KOPT-K1 (cell line): ENCODE data around the gene MACF1.

ENCODE experiments used
- H3K27ac ChIP-seq: fragments of 200-600 bp; sonication (generic); 2 replicates; pipeline ENCODE4 v1.5.1; 2016; ENCODE audit warnings: antibody characterized with exemption, mild to moderate bottlenecking, low read depth, low read length; ENCODE audit not compliant: poor library complexity, severe bottlenecking
- H3K36me3 ChIP-seq: fragments of 200-600 bp; sonication (generic); 2 replicates; pipeline ENCODE4 v1.5.1; 2017; ENCODE audit warnings: antibody characterized with exemption, mild to moderate bottlenecking, low read length, moderate library complexity; ENCODE audit not compliant: insufficient read depth
- H3K9me3 ChIP-seq: fragments of 200-600 bp; sonication (generic); 2 replicates; pipeline ENCODE4 v1.5.1; 2017; ENCODE audit warnings: antibody characterized with exemption, low read length, mild to moderate bottlenecking; ENCODE audit not compliant: insufficient read depth, poor library complexity, severe bottlenecking

The MACF1 gene

DNA sequence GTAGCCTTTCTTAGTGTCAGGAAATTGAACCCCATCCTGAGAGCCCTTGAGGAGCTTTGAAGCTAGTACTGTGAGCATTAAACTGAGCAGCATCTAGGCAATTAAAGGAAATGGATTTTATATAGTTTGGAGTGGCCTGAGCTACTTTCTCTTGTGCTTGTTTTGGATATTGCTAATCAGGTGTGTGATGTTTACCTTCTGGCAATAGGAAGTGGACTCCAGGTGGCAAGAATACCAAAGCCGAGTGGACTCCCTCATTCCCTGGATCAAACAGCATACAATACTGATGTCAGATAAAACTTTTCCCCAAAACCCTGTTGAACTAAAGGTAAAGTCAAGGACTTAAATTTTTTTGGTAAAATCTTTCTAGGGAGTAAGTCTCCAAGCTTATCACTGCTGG is 79.4 kb downstream of the MACF1 start:
- Histone ChIP-seq H3K36me3 (peaks cover 70% of the 10 kb centered on the region), H3K27ac (no peak overlapping the region), H3K9me3 (no peaks in the 10 kb centered on the region)

GRCh38 chr1:39287541-39287940 is 83.0 kb downstream of the MACF1 start:
- no peaks in the 10 kb centered on the region for H3K9me3 ChIP-seq
- peaks cover 90% of the 10 kb centered on the region for H3K36me3 ChIP-seq
- no peak overlapping the region for H3K27ac ChIP-seq

- H3K27ac ChIP-seq = no peak overlapping the region
- peaks cover 90% of the 10 kb centered on the region for H3K36me3 ChIP-seq
- H3K9me3 ChIP-seq = no peaks in the 10 kb centered on the region
These were observed 84.4 kb downstream of the MACF1 start for GRCh38 chr1:39288735-39289465.

- Histone ChIP-seq H3K36me3 (peaks cover 88% of the 10 kb centered on the region), H3K27ac (no peak overlapping the region)
These were observed 87.9 kb downstream of the MACF1 start for GRCh38 chr1:39292401-39292800.

DNA sequence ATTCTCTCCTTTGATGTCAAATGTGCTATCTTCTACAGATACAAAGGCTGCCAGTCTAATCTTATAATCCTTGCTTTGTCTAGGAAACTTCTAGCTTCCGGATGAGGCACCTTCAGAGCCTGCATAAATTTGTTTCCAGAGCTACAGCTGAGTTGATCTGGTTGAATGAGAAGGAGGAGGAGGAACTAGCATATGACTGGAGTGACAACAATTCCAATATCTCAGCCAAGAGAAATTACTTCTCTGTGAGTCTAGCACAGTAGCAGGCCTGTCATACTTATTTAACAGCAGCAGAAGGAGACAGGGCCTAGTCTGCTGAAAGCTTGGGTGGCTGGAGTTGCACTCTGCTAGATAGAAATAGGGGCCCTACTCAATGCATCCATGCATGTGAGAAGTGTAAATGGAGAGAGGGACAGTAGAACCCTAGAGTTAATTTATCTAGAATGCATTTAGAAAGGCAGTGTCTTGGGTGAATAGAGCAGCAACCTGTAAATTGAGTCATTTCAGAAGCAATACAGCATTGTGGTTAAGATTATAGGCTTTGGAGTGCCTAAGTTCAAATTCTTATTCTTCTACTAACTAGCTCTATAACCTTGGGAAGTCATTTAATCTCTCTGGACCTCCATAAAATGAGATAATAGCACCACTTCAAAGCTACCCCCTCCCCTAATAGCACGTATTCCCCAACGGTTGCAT is 89.0 kb downstream of the MACF1 start:
- H3K9me3 ChIP-seq = no peaks in the 10 kb centered on the region
- peaks cover 88% of the 10 kb centered on the region for H3K36me3 ChIP-seq
- H3K27ac ChIP-seq = no peak overlapping the region

More at GRCh38 chr1:39292401-39292800, 87.9 kb downstream of the MACF1 start:
- no peaks in the 10 kb centered on the region for H3K9me3 ChIP-seq

DNA sequence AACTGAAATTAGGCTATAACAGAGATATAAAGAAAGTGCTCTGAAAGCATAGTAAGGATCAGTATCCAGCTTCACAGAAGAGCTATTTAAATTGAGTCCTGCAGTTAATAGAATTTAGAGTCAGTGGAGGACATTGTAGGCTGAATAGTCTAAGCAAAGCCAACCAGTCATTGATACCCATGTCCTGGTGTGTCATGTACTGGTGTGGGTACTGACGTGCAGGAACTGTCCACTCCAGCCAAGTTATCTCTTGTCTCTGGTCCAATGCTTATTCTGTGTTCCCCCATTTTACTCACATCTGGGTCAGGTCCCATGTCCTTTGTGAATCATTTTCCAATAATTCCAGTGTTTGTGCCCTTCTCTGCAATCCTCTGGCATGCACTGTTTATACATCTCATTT is 90.0 kb downstream of the MACF1 start:
- Histone ChIP-seq H3K36me3 (peaks cover 88% of the 10 kb centered on the region), H3K27ac (no peak overlapping the region), H3K9me3 (no peaks in the 10 kb centered on the region)

DNA sequence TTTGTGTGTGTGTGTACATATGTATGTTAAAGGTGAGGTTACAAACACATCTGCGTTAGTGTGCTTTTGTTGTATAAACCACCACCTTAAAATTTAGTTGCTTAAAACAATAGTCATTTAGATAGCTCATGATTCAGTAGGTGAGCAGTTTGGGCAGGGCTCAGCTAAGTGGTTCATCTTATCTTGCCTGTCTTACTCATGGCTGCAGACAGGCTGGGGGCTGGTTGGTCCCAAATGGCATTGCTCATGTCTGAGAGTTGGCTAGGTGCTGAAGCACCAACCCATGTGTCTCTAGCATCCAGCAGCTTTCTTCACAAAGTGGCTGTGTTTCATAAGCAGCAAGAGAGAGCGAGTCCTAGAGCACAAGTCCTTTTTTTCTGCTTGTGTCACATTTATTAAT is 91.4 kb downstream of the MACF1 start:
- peaks cover 96% of the 10 kb centered on the region for H3K36me3 ChIP-seq
- no peaks in the 10 kb centered on the region for H3K9me3 ChIP-seq
- H3K27ac ChIP-seq = no peak overlapping the region

DNA sequence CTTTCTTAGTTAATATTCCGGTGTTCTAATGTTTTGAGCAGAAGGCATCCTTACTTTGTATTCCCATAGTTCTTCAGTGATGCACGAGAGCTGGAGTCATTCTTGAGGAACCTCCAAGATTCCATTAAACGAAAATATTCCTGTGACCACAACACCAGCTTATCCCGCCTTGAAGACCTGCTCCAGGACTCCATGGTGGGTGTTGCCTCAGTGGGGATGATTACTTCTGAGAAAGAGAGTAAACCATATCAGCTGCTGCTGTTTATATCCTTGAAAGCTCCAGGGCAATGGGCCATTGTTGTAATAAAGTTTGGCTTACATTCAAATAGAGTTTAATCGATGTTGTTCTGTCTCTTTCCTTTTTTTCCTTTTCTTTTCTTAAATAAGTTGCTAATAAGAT is 93.1 kb downstream of the MACF1 start:
- Histone ChIP-seq H3K27ac (no peak overlapping the region), H3K9me3 (no peaks in the 10 kb centered on the region), H3K36me3 (peaks cover 95% of the 10 kb centered on the region)

DNA sequence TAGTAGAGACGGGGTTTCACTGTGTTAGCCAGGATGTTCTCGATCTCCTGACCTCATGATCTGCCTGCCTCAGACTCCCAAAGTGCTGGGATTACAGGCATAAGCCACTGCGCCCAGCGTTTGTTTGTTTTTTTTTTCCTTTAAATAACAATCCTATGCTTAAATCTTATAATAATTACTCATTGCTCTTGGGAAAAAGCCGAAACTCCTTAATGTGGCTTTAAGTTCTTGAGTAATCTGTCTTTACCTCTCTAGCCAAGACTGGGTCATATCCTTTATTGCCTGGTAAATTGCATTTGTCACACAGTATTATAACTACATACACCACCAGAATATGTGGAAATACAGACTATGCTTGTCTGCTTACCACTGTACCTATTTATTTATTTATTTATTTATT is 97.1 kb downstream of the MACF1 start:
- no peak overlapping the region for H3K27ac ChIP-seq
- H3K36me3 ChIP-seq = peaks cover 74% of the 10 kb centered on the region
- H3K9me3 ChIP-seq = no peaks in the 10 kb centered on the region

GRCh38 chr1:39305555-39305954 is 101.1 kb downstream of the MACF1 start:
- peaks cover 62% of the 10 kb centered on the region for H3K36me3 ChIP-seq
- H3K27ac ChIP-seq = no peak overlapping the region
- no peaks in the 10 kb centered on the region for H3K9me3 ChIP-seq

DNA sequence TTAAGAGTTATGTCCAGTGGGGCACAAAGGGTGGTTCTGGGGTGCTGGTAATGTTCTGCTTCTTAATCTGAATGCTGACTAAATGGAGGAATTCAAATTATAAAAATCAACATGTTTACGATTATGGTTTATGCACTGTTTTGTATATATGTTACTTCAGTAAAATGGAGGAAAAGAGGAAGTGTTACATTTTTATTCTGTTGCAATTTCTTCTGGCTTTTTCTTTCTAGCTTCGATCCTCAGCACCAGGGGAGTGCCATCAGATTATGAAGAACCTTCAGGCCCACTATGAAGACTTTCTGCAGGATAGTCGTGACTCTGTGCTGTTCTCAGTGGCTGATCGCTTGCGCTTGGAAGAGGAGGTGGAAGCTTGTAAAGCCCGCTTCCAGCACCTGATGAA is 105.5 kb downstream of the MACF1 start:
- Histone ChIP-seq H3K9me3 (no peaks in the 10 kb centered on the region), H3K27ac (no peak overlapping the region), H3K36me3 (peaks cover 73% of the 10 kb centered on the region)

DNA sequence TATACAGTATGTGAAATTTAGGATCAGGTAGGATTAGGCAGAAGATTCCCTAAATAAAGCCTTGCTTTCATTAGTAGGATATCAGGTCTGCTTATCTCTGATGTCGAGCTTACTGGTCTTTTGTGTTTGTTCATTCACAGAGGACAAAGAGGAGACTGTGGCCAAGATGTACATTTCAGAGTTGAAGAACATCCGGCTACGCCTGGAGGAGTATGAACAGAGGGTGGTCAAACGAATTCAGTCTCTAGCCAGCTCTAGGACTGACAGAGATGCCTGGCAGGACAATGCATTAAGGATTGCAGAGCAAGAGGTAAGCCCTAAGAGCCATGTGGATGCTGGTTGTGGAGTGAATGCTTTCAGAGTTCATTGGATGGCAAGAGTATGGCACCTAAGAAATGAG is 106.2 kb downstream of the MACF1 start:
- peaks cover 75% of the 10 kb centered on the region for H3K36me3 ChIP-seq
- H3K27ac ChIP-seq = no peak overlapping the region
- no peaks in the 10 kb centered on the region for H3K9me3 ChIP-seq

DNA sequence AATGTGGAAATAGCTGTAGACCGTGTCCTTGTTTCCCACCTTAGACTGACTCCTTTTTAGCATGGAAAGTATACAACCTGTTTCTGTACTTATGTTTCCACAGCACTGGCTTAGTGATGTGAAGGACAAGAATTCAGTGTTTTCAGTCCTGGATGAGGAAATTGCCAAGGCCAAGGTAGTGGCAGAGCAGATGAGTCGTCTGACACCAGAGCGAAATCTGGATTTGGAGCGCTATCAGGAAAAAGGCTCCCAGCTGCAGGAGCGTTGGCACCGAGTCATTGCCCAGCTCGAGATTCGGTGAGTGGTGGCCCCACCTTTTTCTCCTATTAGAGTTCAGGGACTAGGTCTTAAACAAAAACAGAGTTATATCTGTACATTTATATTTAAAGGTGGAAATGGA is 112.6 kb downstream of the MACF1 start:
- H3K27ac ChIP-seq = no peak overlapping the region
- H3K36me3 ChIP-seq = peaks cover 97% of the 10 kb centered on the region
- no peaks in the 10 kb centered on the region for H3K9me3 ChIP-seq

GRCh38 chr1:39317910-39318633 is 113.6 kb downstream of the MACF1 start:
- Histone ChIP-seq H3K36me3 (peaks cover 99% of the 10 kb centered on the region), H3K9me3 (no peaks in the 10 kb centered on the region), H3K27ac (no peak overlapping the region)

DNA sequence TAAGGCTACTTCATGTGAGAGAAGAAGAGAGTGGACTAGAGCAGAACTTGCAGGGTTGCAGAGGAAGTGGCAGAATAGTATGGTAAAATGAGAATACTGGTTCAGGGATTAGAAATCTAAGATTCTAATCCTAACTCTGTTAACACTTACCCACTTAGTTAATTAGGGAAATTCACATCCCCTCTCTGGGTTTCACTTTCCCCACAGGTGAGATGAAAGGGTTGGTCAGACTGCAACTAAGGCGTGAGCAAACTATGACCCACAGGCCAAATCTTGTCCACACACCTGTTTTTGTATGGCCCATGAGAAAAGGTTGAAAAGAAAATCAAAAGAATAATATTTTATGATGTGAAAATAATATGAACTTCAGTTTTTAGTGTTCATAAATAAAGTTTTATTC is 117.5 kb downstream of the MACF1 start:
- peaks cover 97% of the 10 kb centered on the region for H3K36me3 ChIP-seq
- no peak overlapping the region for H3K27ac ChIP-seq
- no peaks in the 10 kb centered on the region for H3K9me3 ChIP-seq
